Mesendoderm (in vitro differentiated cells): ENCODE results near the gene EML2.

Experiments used
- DNase-seq: peaks from one replicate; pipeline ENCODE4 v3.0.0; 2013
- H2AK5ac ChIP-seq: 2 replicates; pipeline ENCODE4 v1.6.1; 2013; ENCODE audit warnings: low read length, inconsistent platforms
- H2BK120ac ChIP-seq: 2 replicates; pipeline ENCODE4 v1.6.1; 2013; ENCODE audit warnings: low read depth, mild to moderate bottlenecking, low read length, moderate library complexity, mixed read lengths
- H2BK15ac ChIP-seq: replicated peaks from 2 replicates; pipeline ENCODE4 v1.6.1; 2013; ENCODE audit warnings: low read depth, mild to moderate bottlenecking, moderate library complexity
- H2BK5ac ChIP-seq: 2 replicates; pipeline ENCODE4 v1.6.1; 2013; ENCODE audit warnings: low read length, inconsistent platforms
- H3K18ac ChIP-seq: 2 replicates; pipeline ENCODE4 v1.6.1; 2013; ENCODE audit warnings: mild to moderate bottlenecking, low read length, mixed read lengths
- H3K23ac ChIP-seq: one replicate; pipeline ENCODE4 v1.6.1; 2013; ENCODE audit warnings: low read length
- H3K27ac ChIP-seq: 2 replicates; pipeline ENCODE4 v1.5.1; 2013; ENCODE audit warnings: low read depth, mild to moderate bottlenecking, inconsistent platforms, low read length, moderate library complexity
- H3K27me3 ChIP-seq: 2 replicates; pipeline ENCODE4 v1.6.1; 2013; ENCODE audit warnings: low read length, control low read depth, mild to moderate bottlenecking, inconsistent platforms; ENCODE audit not compliant: insufficient read depth, poor library complexity
- H3K36me3 ChIP-seq: 2 replicates; pipeline ENCODE4 v1.6.1; 2013; ENCODE audit warnings: low read length, inconsistent platforms; ENCODE audit not compliant: control insufficient read depth, insufficient read depth
- H3K4ac ChIP-seq: one replicate; pipeline ENCODE4 v1.6.1; 2013; ENCODE audit warnings: low read depth, mild to moderate bottlenecking, low read length, moderate library complexity
- H3K4me1 ChIP-seq: 2 replicates; pipeline ENCODE4 v1.6.1; 2013; ENCODE audit warnings: low read depth, low read length, inconsistent platforms; ENCODE audit not compliant: control insufficient read depth
- H3K4me2 ChIP-seq: 2 replicates; pipeline ENCODE4 v1.6.1; 2013; ENCODE audit warnings: low read length
- H3K4me3 ChIP-seq: 2 replicates; pipeline ENCODE4 v1.5.1; 2013; ENCODE audit warnings: mild to moderate bottlenecking, low read length
- H3K56ac ChIP-seq: one replicate; pipeline ENCODE4 v1.6.1; 2013; ENCODE audit warnings: low read length
- H3K79me1 ChIP-seq: 2 replicates; pipeline ENCODE4 v1.6.1; 2013; ENCODE audit warnings: low read length, inconsistent platforms
- H3K79me2 ChIP-seq: 2 replicates; pipeline ENCODE4 v1.6.1; 2013; ENCODE audit warnings: mild to moderate bottlenecking, low read length; ENCODE audit not compliant: control insufficient read depth, insufficient read depth
- H3K9ac ChIP-seq: 2 replicates; pipeline ENCODE4 v1.6.1; 2013; ENCODE audit warnings: low read length, inconsistent platforms
- H4K5ac ChIP-seq: one replicate; pipeline ENCODE4 v1.6.1; 2013; ENCODE audit warnings: low read length
- H4K8ac ChIP-seq: one replicate; pipeline ENCODE4 v1.6.1; 2013; ENCODE audit warnings: low read depth, mild to moderate bottlenecking, control low read depth, low read length, moderate library complexity
- WGBS: extraction: QIAGEN DNeasy Blood & Tissue Kit; methylation state at CpG from one replicate; pipeline ENCODE4 v1.1.7; 2013; ENCODE audit warnings: low lambda C conversion rate, missing lambda C conversion rate; ENCODE audit not compliant: insufficient coverage; ENCODE audit errors: extremely low coverage; 5-methylcytosine and 5-hydroxymethylcytosine counted together

EML2 gene

GRCh38 chr19:45668342-45668871 is 29.2 kb upstream of the EML2 start:
- H2BK120ac ChIP-seq, result no peak overlapping the region
- no peaks in the 10 kb centered on the region for H3K79me1 ChIP-seq
- no peak overlapping the region for H3K4me3 ChIP-seq
- H3K27ac ChIP-seq, result no peak overlapping the region
- no peak overlapping the region for H2AK5ac ChIP-seq
- H3K79me2 ChIP-seq, result no peaks in the 10 kb centered on the region
- H3K18ac ChIP-seq, result no peak overlapping the region
- no peak overlapping the region for H2BK15ac ChIP-seq
- peak overlapping the region; percentile 70 for H3K56ac ChIP-seq
- peak overlapping the region; percentile 68 for H3K4me2 ChIP-seq
- no CpG with 5 or more reads among the region's 19 CpGs for WGBS
- peak overlapping the region; percentile 33 for H3K9ac ChIP-seq
- no peak overlapping the region for H4K5ac ChIP-seq
- H2BK5ac ChIP-seq, result no peak overlapping the region
- no peaks in the 10 kb centered on the region for H3K4me1 ChIP-seq
- no peaks in the 10 kb centered on the region for H3K27me3 ChIP-seq
- H3K36me3 ChIP-seq, result no peaks in the 10 kb centered on the region
- no peak for DNase-seq
- H3K4ac ChIP-seq, result no peak overlapping the region
- H4K8ac ChIP-seq, result no peak overlapping the region
- no peak overlapping the region for H3K23ac ChIP-seq

- no peaks in the 10 kb centered on the region for H3K27me3 ChIP-seq
These were observed 28.6 kb upstream of the EML2 start, which contains the start of gene GIPR for GRCh38 chr19:45667620-45668341. GIPR (plus strand) TSS chr19:45668221; CDS start chr19:45669521, 1,300 bp downstream.

GRCh38 chr19:45664575-45664974 is 25.4 kb upstream of the EML2 start:
- Histone ChIP-seq H3K23ac (no peak overlapping the region), H3K9ac (no peak overlapping the region), H3K4me1 (no peaks in the 10 kb centered on the region), H4K5ac (no peak overlapping the region), H3K36me3 (no peaks in the 10 kb centered on the region), H3K4me3 (no peak overlapping the region), H3K4ac (no peak overlapping the region), H4K8ac (no peak overlapping the region), H3K27ac (no peak overlapping the region), H2AK5ac (peak overlapping the region; percentile 3), H3K56ac (peak overlapping the region; percentile 42), H2BK15ac (no peak overlapping the region), H3K4me2 (no peak overlapping the region), H3K18ac (no peak overlapping the region), H2BK120ac (no peak overlapping the region), H2BK5ac (no peak overlapping the region), H3K27me3 (no peaks in the 10 kb centered on the region), H3K79me1 (no peaks in the 10 kb centered on the region), H3K79me2 (no peaks in the 10 kb centered on the region)
- no CpG with 5 or more reads among the region's 7 CpGs for WGBS
- no peak for DNase-seq

More at GRCh38 chr19:45667620-45668341, 28.6 kb upstream of the EML2 start, which contains the start of gene GIPR:
- Histone ChIP-seq H2AK5ac (no peak within 1 kb of the TSS), H4K8ac (no peak within 1 kb of the TSS), H2BK120ac (no peak within 1 kb of the TSS), H3K23ac (no peak within 1 kb of the TSS), H3K36me3 (no peaks in the 10 kb centered on the region), H3K27ac (no peak within 1 kb of the TSS), H3K56ac (peak within 1 kb of the TSS; percentile 70), H3K79me2 (no peaks in the 10 kb centered on the region), H3K18ac (no peak within 1 kb of the TSS), H3K4ac (no peak within 1 kb of the TSS), H3K4me2 (peak within 1 kb of the TSS; percentile 68), H2BK5ac (no peak within 1 kb of the TSS), H3K4me1 (no peaks in the 10 kb centered on the region), H3K79me1 (no peaks in the 10 kb centered on the region), H3K9ac (peak within 1 kb of the TSS; percentile 33), H4K5ac (no peak within 1 kb of the TSS), H3K4me3 (no peak within 1 kb of the TSS), H2BK15ac (no peak within 1 kb of the TSS)
- DNase-seq, result peak; percentile 85
- no CpG with 5 or more reads among the region's 15 CpGs for WGBS

- H3K4me2 ChIP-seq, result no peak overlapping the region
- no peak overlapping the region for H3K4ac ChIP-seq
- H2AK5ac ChIP-seq, result no peak overlapping the region
- H4K8ac ChIP-seq, result no peak overlapping the region
- no peak overlapping the region for H2BK15ac ChIP-seq
- H3K4me1 ChIP-seq, result no peaks in the 10 kb centered on the region
- H3K4me3 ChIP-seq, result no peak overlapping the region
- H3K9ac ChIP-seq, result no peak overlapping the region
- no CpG with 5 or more reads among the region's 1 CpG for WGBS
- no peak overlapping the region for H3K56ac ChIP-seq
- H3K23ac ChIP-seq, result no peak overlapping the region
- H3K18ac ChIP-seq, result no peak overlapping the region
- H3K79me2 ChIP-seq, result no peaks in the 10 kb centered on the region
- H4K5ac ChIP-seq, result no peak overlapping the region
- H2BK120ac ChIP-seq, result no peak overlapping the region
- no peaks in the 10 kb centered on the region for H3K27me3 ChIP-seq
- no peaks in the 10 kb centered on the region for H3K79me1 ChIP-seq
- peak; percentile 39 for DNase-seq
- no peak overlapping the region for H3K27ac ChIP-seq
- H3K36me3 ChIP-seq, result no peaks in the 10 kb centered on the region
- no peak overlapping the region for H2BK5ac ChIP-seq
These were observed 24.6 kb upstream of the EML2 start for GRCh38 chr19:45663800-45664199.

- Histone ChIP-seq H4K8ac (no peak overlapping the region), H3K23ac (no peak overlapping the region), H3K79me1 (no peaks in the 10 kb centered on the region), H3K27ac (no peak overlapping the region), H2BK5ac (no peak overlapping the region), H3K56ac (no peak overlapping the region), H3K18ac (no peak overlapping the region), H3K4ac (no peak overlapping the region), H3K4me3 (no peak overlapping the region), H3K9ac (no peak overlapping the region), H2BK15ac (no peak overlapping the region), H3K27me3 (no peaks in the 10 kb centered on the region), H2AK5ac (no peak overlapping the region), H4K5ac (no peak overlapping the region), H3K79me2 (no peaks in the 10 kb centered on the region), H3K4me1 (no peaks in the 10 kb centered on the region), H3K4me2 (no peak overlapping the region), H3K36me3 (no peaks in the 10 kb centered on the region), H2BK120ac (no peak overlapping the region)
- no CpG with 5 or more reads among the region's 8 CpGs for WGBS
- no peak for DNase-seq
These were observed 21.4 kb upstream of the EML2 start for GRCh38 chr19:45660636-45661035.
